ENCODE results near the gene KRTAP9-4.
"Not testable (repeated sequence)": the region's sequence is repeated elsewhere in the genome, so short reads cannot be mapped to it uniquely, and the experiment has no call there.

KRTAP9-4 gene

GRCh38 chr17:41271858-41272257 is 22.4 kb downstream of the KRTAP9-4 start:
- no peak for DNase-seq (ENCODE audit: low read depth)
- no peak for TF ChIP-seq CTCF (IDR thresholded peaks at IDR 0.05; ENCODE audit: low read depth, low read length, missing control alignments)
- H3K4me3 ChIP-seq (ENCODE audit: low read depth, low read length), result no peak overlapping the region

DNA sequence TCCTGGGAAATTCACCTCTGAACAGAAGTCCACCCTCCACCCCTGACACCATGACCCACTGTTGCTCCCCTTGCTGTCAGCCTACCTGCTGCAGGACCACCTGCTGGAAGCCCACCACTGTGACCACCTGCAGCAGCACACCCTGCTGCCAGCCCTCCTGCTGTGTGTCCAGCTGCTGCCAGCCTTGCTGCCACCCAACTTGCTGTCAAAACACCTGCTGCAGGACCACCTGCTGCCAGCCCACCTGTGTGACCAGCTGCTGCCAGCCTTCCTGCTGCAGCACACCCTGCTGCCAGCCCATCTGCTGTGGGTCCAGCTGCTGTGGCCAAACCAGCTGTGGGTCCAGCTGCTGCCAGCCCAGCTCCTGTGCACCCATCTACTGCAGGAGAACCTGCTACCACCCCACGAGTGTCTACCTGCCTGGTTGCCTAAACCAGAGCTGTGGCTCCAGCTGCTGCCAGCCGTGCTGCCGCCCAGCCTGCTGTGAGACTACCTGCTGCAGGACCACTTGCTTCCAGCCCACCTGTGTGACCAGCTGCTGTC is 26.2 kb downstream of the KRTAP9-4 start, which contains the start of gene KRTAP9-7:
Gene KRTAP9-7, plus strand, starts transcription at position 51 of the 543 bp plus-strand sequence. Its CDS starts 0 bp downstream, at position 51.
- DNase-seq (ENCODE audit: low read depth); H3K4me3 ChIP-seq (ENCODE audit: low read depth, low read length): not testable (repeated sequence)

DNA sequence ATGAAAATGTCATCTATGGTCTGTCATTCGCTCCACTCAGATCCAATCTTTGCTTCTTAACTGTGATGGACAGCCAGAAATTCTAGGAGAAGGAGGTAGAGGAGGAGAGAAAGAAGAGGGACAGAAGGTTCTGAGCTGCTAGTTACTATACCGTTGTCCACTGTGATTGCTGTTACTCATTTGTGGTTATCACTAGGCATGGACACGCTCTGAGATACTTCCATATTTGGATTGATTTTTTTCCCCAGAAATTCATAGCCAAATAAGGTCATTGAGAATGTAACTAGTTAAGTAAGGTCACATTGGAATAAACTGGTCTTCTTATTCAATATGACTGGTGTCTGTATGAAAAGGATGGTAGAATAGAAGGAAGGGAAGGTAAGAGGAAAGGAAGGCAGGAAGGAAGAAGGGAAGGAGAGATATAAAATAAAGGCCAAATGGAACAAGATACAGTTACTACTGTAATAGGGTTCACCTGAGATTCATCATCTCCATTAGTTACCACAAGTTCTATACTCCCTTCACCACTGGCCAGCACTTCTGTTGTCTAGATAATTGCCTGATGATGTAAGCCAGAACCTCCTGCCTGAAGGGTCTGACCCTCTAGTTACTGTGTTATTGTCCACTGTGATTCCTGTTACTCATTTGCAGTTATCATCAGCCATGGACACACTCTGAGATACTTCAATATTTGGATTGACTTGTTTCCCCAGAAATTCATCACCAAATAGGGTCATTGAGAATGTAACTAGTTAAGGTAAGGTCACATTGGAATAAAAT is 28.9 kb downstream of the KRTAP9-4 start:
- no peak for DNase-seq (ENCODE audit: low read depth)
- H3K4me3 ChIP-seq (ENCODE audit: low read depth, low read length), result no peak overlapping the region
- TF ChIP-seq CTCF (IDR thresholded peaks at IDR 0.05; ENCODE audit: low read depth, low read length, missing control alignments), result no peak

GRCh38 chr17:41284043-41284442 is 34.6 kb downstream of the KRTAP9-4 start:
- H3K4me3 ChIP-seq (ENCODE audit: low read depth, low read length), result no peak overlapping the region
- DNase-seq (ENCODE audit: low read depth), result no peak
- TF ChIP-seq CTCF (IDR thresholded peaks at IDR 0.05; ENCODE audit: low read depth, low read length, missing control alignments), result no peak

DNA sequence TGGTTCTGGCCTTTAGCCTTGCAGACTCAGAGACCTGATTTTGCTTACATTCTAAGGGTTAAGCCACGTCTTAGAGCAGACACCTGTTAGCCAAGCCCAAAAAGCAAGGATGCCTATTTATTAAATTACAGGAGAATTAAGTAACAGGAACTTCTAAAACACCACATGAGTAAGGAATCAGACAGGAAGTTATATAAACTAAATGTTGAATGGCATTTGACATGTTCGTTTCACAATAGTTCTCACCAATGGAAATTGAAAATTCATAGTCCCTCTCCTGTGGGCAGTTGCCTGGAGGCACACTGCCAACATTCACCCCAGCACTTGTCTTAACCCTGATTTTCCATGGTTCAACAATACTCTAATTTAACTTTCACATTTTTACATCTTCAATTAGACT is 35.1 kb downstream of the KRTAP9-4 start:
- DNase-seq (ENCODE audit: low read depth), result no peak

DNA sequence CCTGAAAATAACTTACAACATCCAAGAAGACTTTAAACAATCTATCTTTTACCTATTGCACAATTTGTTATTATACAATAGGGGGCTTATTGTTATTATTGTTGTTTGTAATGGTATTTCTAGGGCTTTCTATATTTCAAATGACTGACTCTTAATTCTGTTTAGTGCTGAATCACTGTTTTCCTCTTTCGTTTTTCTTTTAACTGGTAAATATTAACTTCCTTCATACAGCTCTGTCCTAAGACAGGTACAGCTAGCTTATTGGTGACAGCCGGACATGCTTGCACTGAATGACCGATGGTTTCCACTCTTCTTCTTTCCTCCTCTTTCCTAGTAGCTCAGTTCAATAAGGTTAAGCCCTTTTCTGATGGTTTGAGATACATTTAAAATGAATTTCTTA is 37.6 kb downstream of the KRTAP9-4 start:
- DNase-seq (ENCODE audit: low read depth), result no peak
- H3K4me3 ChIP-seq (ENCODE audit: low read depth, low read length), result no peak overlapping the region
- TF ChIP-seq CTCF (IDR thresholded peaks at IDR 0.05; ENCODE audit: low read depth, low read length, missing control alignments), result no peak

More for the DNA sequence above, 35.1 kb downstream of the KRTAP9-4 start:
- no peak overlapping the region for H3K4me3 ChIP-seq (ENCODE audit: low read depth, low read length)
- TF ChIP-seq CTCF (IDR thresholded peaks at IDR 0.05; ENCODE audit: low read depth, low read length, missing control alignments), result no peak

DNA sequence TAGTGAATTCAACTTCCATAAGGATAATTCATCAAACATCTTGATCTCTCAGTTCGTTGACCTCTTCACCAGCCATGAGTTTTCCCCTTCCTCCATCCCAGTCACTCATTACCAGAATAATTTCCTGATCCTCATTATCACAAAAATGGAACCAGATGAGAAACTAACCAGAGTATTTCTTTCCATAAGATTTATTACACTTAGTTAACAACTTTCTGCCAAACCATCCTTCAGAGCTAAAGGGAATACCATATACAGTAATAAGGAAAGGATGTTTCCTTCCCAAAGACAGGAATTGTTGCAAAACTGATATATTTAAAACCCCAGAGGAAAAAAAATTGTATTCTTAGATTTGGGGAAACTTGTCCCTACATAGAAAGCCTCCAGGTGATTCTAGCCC is 44.5 kb downstream of the KRTAP9-4 start:
- no peak for DNase-seq (ENCODE audit: low read depth)
- no peak overlapping the region for H3K4me3 ChIP-seq (ENCODE audit: low read depth, low read length)
- no peak for TF ChIP-seq CTCF (IDR thresholded peaks at IDR 0.05; ENCODE audit: low read depth, low read length, missing control alignments)
